ENCODE data around the gene ANGPTL1. TPM values are rescaled to one million over a fixed set of nuclear protein-coding genes. Genes with fewer than 3 reads are reported as not detected.

ANGPTL1 gene
- total and polyA plus RNA-seq, 2 donors (not counting 1 experiment from before 2014, with no cell fraction given): not detected

DNA sequence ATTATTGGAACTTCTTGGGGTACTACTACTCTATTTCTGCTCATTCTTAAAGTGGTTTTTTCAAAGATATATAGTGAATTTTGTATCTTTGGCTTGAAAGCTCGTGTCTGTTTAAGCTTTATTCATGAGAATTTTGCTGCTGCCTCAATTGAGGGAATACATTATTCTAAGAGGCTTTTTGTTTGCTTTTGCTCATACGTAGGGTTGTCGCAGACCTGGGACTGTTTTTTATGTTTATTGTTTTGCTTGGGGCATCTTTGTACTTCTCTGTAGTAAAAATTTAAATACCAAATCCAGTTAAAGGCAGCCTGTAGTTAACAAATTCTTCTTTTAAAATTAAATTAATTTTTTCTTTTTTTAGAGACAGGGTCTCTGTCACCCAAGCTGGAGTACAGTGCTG is 62.3 kb downstream of the ANGPTL1 start:
- intact Hi-C loops (cut with micrococcal nuclease): no loop called here
- no peak for TF ChIP-seq EZH2 (IDR thresholded peaks at IDR 0.05; ENCODE audit: borderline replicate concordance, insufficient read depth, low read depth, low read length, poor library complexity, severe bottlenecking)
- TF ChIP-seq, protein P1, sequence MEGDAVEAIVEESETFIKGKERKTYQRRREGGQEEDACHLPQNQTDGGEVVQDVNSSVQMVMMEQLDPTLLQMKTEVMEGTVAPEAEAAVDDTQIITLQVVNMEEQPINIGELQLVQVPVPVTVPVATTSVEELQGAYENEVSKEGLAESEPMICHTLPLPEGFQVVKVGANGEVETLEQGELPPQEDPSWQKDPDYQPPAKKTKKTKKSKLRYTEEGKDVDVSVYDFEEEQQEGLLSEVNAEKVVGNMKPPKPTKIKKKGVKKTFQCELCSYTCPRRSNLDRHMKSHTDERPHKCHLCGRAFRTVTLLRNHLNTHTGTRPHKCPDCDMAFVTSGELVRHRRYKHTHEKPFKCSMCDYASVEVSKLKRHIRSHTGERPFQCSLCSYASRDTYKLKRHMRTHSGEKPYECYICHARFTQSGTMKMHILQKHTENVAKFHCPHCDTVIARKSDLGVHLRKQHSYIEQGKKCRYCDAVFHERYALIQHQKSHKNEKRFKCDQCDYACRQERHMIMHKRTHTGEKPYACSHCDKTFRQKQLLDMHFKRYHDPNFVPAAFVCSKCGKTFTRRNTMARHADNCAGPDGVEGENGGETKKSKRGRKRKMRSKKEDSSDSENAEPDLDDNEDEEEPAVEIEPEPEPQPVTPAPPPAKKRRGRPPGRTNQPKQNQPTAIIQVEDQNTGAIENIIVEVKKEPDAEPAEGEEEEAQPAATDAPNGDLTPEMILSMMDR (IDR thresholded peaks at IDR 0.05): no peak
- H3K36me3 ChIP-seq (replicated peaks in 1 of 2; ENCODE audit: control extremely low read depth in 1 of 2, control insufficient read depth in 1 of 2, extremely low read depth in 1 of 2, insufficient read depth in 2 of 2, low read length in 1 of 2): peaks cover 17 to 63% of the 10 kb centered on the region in 2 experiments
- H3K9me3 ChIP-seq (ENCODE audit: control extremely low read depth in 1 of 3, control insufficient read depth in 2 of 3, insufficient read depth in 1 of 3, low read length in 2 of 3): peaks cover 0 to 2% (median 0%) of the 10 kb centered on the region in 3 donors
- no peak overlapping the region for H3K27ac ChIP-seq (ENCODE audit: low read length in 2 of 2)
- no peaks in the 10 kb centered on the region for H3K27me3 Mint-ChIP-seq
- H3K4me3 ChIP-seq (ENCODE audit: control extremely low read depth in 1 of 5, extremely low read depth in 1 of 5, insufficient read depth in 1 of 5, low read depth in 2 of 5, low read length in 4 of 5): no peak overlapping the region
- H3K27me3 ChIP-seq (replicated peaks in 1 of 4; ENCODE audit: control extremely low read depth in 1 of 4, control insufficient read depth in 3 of 4, insufficient read depth in 4 of 4, low read length in 3 of 4): no peaks in the 10 kb centered on the region
- H3K79me2 ChIP-seq (ENCODE audit: control insufficient read depth, insufficient read depth, low read length): peaks cover 83% of the 10 kb centered on the region
- ATAC-seq (ENCODE audit: low read depth) (no peak), DNase-seq (no peak)
- no peak overlapping the region for H3K27ac Mint-ChIP-seq
- H3K4me1 ChIP-seq (ENCODE audit: control insufficient read depth in 2 of 2, insufficient read depth in 2 of 2, low read length in 2 of 2): peaks cover 3 to 11% of the 10 kb centered on the region in 2 donors
- CTCF ChIA-PET: no interaction called here
- H3K4me1 Mint-ChIP-seq: peaks cover 38% of the 10 kb centered on the region
- no peak overlapping the region for H3K9ac ChIP-seq (ENCODE audit: low read length)
- POLR2A ChIA-PET: no interaction called here
- H3K9me3 Mint-ChIP-seq (ENCODE audit: insufficient read depth): no peaks in the 10 kb centered on the region
- H4K20me1 ChIP-seq (ENCODE audit: control insufficient read depth, insufficient read depth, low read length, poor library complexity, severe bottlenecking): peaks cover 39% of the 10 kb centered on the region
- H3K4me2 ChIP-seq (replicated peaks; ENCODE audit: low read depth, low read length, poor library complexity, severe bottlenecking): no peak overlapping the region
- no CpG with 5 or more reads among the region's 3 CpGs for WGBS (ENCODE audit: insufficient coverage)
- H2AFZ ChIP-seq (ENCODE audit: insufficient read depth, low read depth, low read length, poor library complexity, severe bottlenecking): no peak overlapping the region
- no peak overlapping the region for H3K4me3 Mint-ChIP-seq

DNA sequence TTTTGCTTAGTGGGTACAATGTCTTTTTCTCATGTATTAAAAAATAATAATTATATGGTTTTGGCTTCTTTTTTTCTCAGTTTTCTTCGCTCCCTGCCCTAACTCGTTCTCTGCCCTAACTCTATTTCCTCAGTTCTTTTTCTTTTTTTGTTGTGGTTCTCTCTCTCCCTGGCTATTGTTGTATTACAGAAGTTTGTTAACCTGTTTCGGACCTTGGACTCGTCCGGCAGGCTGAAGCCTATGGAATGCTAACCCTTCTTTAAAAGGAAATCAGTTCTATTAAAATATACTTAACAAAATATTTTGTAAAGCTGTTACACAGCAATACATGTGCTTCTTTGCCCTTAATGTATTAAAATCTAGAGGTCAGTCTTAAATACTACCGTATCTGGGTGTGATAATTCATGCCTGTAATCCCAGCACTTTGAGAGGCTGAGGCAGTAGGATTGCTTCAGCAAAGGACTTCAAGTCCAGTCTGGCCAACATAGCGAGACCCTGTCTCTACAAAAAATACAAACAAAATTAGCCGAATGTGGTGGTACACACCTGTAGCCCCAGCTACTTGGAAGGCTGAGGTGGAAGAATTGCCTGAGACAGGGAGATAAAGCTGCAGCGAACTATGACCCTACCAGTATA is 64.1 kb downstream of the ANGPTL1 start:
- peak overlapping the region; percentile 79 for H3K27ac Mint-ChIP-seq
- no peaks in the 10 kb centered on the region for H3K27me3 Mint-ChIP-seq
- H3K4me3 Mint-ChIP-seq: peak overlapping the region; percentile 8
- peaks cover 3 to 11% of the 10 kb centered on the region in 2 donors for H3K4me1 ChIP-seq (ENCODE audit: control insufficient read depth in 2 of 2, insufficient read depth in 2 of 2, low read length in 2 of 2)
- H3K9me3 ChIP-seq (ENCODE audit: control extremely low read depth in 1 of 3, control insufficient read depth in 2 of 3, insufficient read depth in 1 of 3, low read length in 2 of 3): peaks cover 0 to 1% (median 0%) of the 10 kb centered on the region in 3 donors
- no peaks in the 10 kb centered on the region for H3K27me3 ChIP-seq (replicated peaks in 1 of 4; ENCODE audit: control extremely low read depth in 1 of 4, control insufficient read depth in 3 of 4, insufficient read depth in 4 of 4, low read length in 3 of 4)
- WGBS (ENCODE audit: insufficient coverage): 100% methylated on average over 1 of the region's 9 CpGs
- no peak overlapping the region for H3K4me2 ChIP-seq (replicated peaks; ENCODE audit: low read depth, low read length, poor library complexity, severe bottlenecking)
- DNase-seq (no peak), ATAC-seq (ENCODE audit: low read depth) (no peak)
- peak overlapping the region; percentile 12 for H3K9ac ChIP-seq (ENCODE audit: low read length)
- H3K36me3 ChIP-seq (replicated peaks in 1 of 2; ENCODE audit: control extremely low read depth in 1 of 2, control insufficient read depth in 1 of 2, extremely low read depth in 1 of 2, insufficient read depth in 2 of 2, low read length in 1 of 2): peaks cover 11 to 67% of the 10 kb centered on the region in 2 experiments
- no peak overlapping the region for H3K4me3 ChIP-seq (ENCODE audit: control extremely low read depth in 1 of 5, extremely low read depth in 1 of 5, insufficient read depth in 1 of 5, low read depth in 2 of 5, low read length in 4 of 5)
- H3K79me2 ChIP-seq (ENCODE audit: control insufficient read depth, insufficient read depth, low read length): peaks cover 84% of the 10 kb centered on the region
- H3K27ac ChIP-seq (ENCODE audit: low read length in 2 of 2): peak overlapping the region in 1 of 2 donors; percentile 65
- H2AFZ ChIP-seq (ENCODE audit: insufficient read depth, low read depth, low read length, poor library complexity, severe bottlenecking): no peak overlapping the region
- no peaks in the 10 kb centered on the region for H3K9me3 Mint-ChIP-seq (ENCODE audit: insufficient read depth)
- CTCF ChIA-PET: interaction anchor here (0.7 to 1.4 kb wide), 2 partner anchors 264 to 270 kb away, joined by 3 to 6 read pairs; no protein-coding TSS in a partner anchor
- peaks cover 38% of the 10 kb centered on the region for H3K4me1 Mint-ChIP-seq
- POLR2A ChIA-PET: no interaction called here
- intact Hi-C loops (cut with micrococcal nuclease): no loop called here
- TF ChIP-seq, protein P1 (IDR thresholded peaks at IDR 0.05): no peak
- no peak for TF ChIP-seq EZH2 (IDR thresholded peaks at IDR 0.05; ENCODE audit: borderline replicate concordance, insufficient read depth, low read depth, low read length, poor library complexity, severe bottlenecking)
- peaks cover 28% of the 10 kb centered on the region for H4K20me1 ChIP-seq (ENCODE audit: control insufficient read depth, insufficient read depth, low read length, poor library complexity, severe bottlenecking)

Measured in B cell (primary cell).